Brain microvascular endothelial cell (primary cell): ENCODE data around the gene FOXK1.

ENCODE experiments used
- DNase-seq: peaks from one replicate; pipeline ENCODE4 v3.0.0-alpha.2; 2020
- H3K27ac ChIP-seq: fragments of 250-450 bp; sonication (Bioruptor Pico); 2 replicates; pipeline ENCODE4 v1.5.1; 2020; ENCODE audit warnings: mild to moderate bottlenecking, moderate library complexity
- H3K27me3 ChIP-seq: fragments of 250-450 bp; sonication (Bioruptor Pico); replicated peaks from 2 replicates; pipeline ENCODE4 v1.5.1; 2020; ENCODE audit warnings: mild to moderate bottlenecking
- H3K36me3 ChIP-seq: fragments of 250-450 bp; sonication (Bioruptor Pico); replicated peaks from 2 replicates; pipeline ENCODE4 v1.5.1; 2020; ENCODE audit warnings: mild to moderate bottlenecking
- H3K4me3 ChIP-seq: 2 replicates; pipeline ENCODE4 v1.5.1; 2011; ENCODE audit warnings: low read depth, mild to moderate bottlenecking, control low read depth, low read length, moderate library complexity
- in situ Hi-C: cut with HindIII; loops from 2 replicates; pipeline ENCODE4 v1.10.0; 2017; ENCODE audit warnings: low sequenced_read_pairs, low pct_ligation_motif_present
- TF ChIP-seq, protein P1 (sequence below): IDR thresholded peaks from 2 replicates; pipeline ENCODE4 v1.5.1; 2011; ENCODE audit warnings: low read depth, mild to moderate bottlenecking, moderate library complexity, low read length, control low read depth, inconsistent platforms; ENCODE audit errors: missing control alignments

Gene FOXK1

DNA sequence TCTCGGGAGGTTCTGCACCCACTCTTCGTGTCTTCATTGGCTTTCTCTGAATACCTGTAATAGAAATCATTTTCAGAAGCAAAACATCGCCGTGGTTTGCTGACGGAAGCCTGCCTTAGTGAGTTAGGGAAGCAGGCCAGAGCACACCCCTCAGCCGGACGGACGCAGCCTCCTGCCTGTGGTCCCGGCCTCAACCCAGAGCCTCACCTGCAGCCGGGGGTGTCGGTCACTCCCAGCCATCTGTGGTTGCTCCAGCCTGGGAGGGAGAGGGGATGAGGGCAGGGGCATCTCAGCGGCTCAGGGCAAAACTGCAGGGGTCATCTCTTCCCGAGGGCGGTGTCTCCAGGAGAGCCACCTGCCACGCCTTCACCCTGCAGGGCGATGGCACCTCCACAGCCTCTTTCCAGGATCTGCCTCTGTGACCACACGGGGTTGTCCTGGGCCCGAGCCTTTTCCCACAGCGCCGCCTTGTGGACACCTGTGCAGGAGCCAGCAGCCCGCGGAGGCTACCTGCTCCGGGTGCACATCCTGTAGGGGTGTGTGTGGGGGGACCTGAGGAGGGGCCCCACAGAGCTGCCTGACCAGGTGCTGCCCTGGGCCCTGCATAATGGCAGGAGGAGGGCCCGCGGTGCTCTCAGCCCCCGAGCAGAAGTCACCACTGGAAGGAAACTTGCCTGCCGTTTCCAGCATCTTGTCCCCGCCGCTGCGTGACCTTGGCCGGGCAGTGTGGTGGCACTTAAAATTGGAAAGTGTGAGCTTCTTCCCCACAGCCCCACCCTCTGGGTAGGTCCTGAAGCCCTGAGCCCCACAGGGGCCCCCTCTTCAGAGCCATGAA is 71.7 kb downstream of the FOXK1 start:
- H3K36me3 ChIP-seq: peaks cover 51% of the 10 kb centered on the region
- no peaks in the 10 kb centered on the region for H3K27me3 ChIP-seq
- TF ChIP-seq, protein P1, sequence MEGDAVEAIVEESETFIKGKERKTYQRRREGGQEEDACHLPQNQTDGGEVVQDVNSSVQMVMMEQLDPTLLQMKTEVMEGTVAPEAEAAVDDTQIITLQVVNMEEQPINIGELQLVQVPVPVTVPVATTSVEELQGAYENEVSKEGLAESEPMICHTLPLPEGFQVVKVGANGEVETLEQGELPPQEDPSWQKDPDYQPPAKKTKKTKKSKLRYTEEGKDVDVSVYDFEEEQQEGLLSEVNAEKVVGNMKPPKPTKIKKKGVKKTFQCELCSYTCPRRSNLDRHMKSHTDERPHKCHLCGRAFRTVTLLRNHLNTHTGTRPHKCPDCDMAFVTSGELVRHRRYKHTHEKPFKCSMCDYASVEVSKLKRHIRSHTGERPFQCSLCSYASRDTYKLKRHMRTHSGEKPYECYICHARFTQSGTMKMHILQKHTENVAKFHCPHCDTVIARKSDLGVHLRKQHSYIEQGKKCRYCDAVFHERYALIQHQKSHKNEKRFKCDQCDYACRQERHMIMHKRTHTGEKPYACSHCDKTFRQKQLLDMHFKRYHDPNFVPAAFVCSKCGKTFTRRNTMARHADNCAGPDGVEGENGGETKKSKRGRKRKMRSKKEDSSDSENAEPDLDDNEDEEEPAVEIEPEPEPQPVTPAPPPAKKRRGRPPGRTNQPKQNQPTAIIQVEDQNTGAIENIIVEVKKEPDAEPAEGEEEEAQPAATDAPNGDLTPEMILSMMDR: peak; percentile 94
- no peak overlapping the region for H3K4me3 ChIP-seq
- no peak overlapping the region for H3K27ac ChIP-seq
- no peak for DNase-seq
- in situ Hi-C loops: no loop called here

DNA sequence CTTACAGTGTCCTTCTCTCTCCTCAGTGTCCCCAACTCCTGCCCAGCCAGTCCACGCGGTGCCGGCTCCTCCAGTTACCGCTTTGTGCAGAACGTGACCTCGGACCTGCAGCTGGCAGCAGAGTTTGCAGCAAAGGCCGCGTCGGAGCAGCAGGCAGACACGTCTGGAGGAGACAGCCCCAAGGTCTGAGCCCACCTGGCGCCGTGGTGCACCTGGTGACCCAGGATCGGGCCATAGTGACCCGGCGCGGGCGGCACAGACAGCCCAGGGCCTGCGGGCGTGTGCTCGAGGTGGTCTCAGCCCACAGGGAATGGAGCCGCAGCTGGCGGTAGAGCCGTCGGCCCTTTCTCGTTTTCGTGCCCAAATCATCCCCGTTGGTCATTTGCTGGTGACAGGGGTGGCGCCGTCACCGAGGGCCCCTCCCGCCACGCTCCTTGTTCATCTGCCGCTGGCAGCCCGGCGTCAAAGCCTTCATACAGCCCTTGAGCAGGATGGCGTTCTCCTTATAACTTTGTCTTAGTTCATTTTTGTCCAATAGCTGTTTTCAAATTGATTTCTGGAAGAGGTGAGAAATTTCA is 72.4 kb downstream of the FOXK1 start:
- Histone ChIP-seq H3K4me3 (no peak overlapping the region), H3K27ac (no peak overlapping the region), H3K27me3 (no peaks in the 10 kb centered on the region), H3K36me3 (peaks cover 56% of the 10 kb centered on the region)
- TF ChIP-seq, protein P1: no peak
- no peak for DNase-seq
- in situ Hi-C loops: no loop called here

DNA sequence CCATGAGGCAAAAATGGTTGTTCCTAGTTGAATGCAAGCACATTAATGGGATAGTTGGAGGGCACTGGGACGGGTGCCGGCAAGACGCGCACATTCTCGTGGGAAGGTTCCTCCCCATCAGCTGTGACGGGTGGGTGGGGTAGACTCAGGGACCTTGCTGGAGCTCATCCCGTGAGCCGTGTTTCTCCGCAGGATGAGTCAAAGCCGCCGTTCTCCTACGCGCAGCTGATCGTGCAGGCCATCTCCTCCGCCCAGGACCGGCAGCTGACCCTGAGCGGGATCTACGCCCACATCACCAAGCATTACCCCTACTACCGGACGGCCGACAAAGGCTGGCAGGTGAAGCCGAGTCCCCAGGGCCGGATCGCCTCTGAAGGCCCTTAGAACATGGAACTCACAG is 73.0 kb downstream of the FOXK1 start:
- Histone ChIP-seq H3K36me3 (peaks cover 57% of the 10 kb centered on the region), H3K27ac (no peak overlapping the region), H3K4me3 (no peak overlapping the region), H3K27me3 (no peaks in the 10 kb centered on the region)
- TF ChIP-seq, protein P1: no peak
- DNase-seq: no peak
- in situ Hi-C loops: no loop called here

DNA sequence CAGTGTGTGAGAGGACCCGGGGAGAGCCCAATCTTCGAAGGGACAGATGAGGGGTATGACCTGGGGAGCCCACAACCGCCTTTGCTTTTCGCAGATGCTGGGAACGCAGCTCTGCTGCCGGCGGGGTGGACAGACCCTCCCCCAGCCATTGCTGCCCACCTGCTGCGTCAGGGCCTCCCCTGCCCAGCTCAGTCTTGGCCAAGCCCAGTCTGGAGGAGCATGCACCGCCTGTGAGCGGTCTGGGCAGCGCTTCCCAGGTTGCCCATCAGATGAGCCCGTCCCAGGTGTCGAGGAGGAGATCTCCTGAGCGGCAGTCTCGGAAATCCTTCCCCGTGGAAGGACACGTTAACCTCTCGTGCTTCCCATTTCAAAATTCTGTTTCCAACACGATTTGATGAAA is 76.0 kb downstream of the FOXK1 start:
- Histone ChIP-seq H3K36me3 (peaks cover 78% of the 10 kb centered on the region), H3K4me3 (no peak overlapping the region), H3K27ac (no peak overlapping the region), H3K27me3 (no peaks in the 10 kb centered on the region)
- TF ChIP-seq, protein P1: no peak
- in situ Hi-C loops: no loop called here
- DNase-seq: no peak

DNA sequence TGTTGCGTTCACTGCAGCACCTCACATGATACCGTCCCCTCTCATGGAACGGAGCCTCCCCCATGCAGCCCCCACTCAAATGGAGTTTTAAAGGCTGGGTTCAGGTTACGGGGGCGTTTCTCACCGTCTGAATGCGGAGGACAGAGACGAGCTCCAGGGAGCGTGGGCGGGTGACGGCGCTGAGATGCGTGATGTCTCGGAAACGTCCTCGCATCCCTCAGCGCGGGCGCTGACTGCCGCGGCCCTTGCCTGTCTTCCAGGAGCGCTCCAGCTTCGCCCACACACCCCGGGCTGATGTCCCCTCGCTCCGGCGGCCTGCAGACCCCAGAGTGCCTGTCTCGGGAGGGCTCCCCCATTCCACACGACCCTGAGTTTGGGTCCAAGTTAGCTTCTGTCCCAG is 76.7 kb downstream of the FOXK1 start:
- Histone ChIP-seq H3K27me3 (no peaks in the 10 kb centered on the region), H3K4me3 (no peak overlapping the region), H3K36me3 (peaks cover 81% of the 10 kb centered on the region), H3K27ac (no peak overlapping the region)
- in situ Hi-C loops: no loop called here
- TF ChIP-seq, protein P1: no peak
- no peak for DNase-seq
